Activated CD8-positive, alpha-beta memory T cell treated with anti-CD3 and anti-CD28 coated beads for 24 hours (primary cell): Measurements from ENCODE around the gene MEST.
"Not testable (repeated sequence)": the region's sequence is repeated elsewhere in the genome, so short reads cannot be mapped to it uniquely, and the experiment has no call there.

Experiments
- DNase-seq: peaks from one replicate; pipeline ENCODE4 v3.0.0-alpha.2; 2020

The MEST gene

GRCh38 chr7:130491841-130492522 lies at the start of gene MEST:
MEST (plus strand) TSS chr7:130492085; CDS start chr7:130492314, 229 bp downstream.
- no peak for DNase-seq

- no peak for DNase-seq
These were observed 49.3 kb upstream of the MEST start for GRCh38 chr7:130442601-130443000.

GRCh38 chr7:130444234-130444633 lies 47.7 kb upstream of the MEST start:
- no peak for DNase-seq

- no peak for DNase-seq
These were observed 47.0 kb upstream of the MEST start for GRCh38 chr7:130444751-130445407.

- DNase-seq = no peak
These were observed 45.6 kb upstream of the MEST start for GRCh38 chr7:130446259-130446658.

- not testable (repeated sequence) for DNase-seq
These were observed 40.5 kb upstream of the MEST start for GRCh38 chr7:130451344-130451743.

GRCh38 chr7:130452951-130453350 lies 38.9 kb upstream of the MEST start:
- no peak for DNase-seq

- no peak for DNase-seq
These were observed 36.9 kb upstream of the MEST start for GRCh38 chr7:130454959-130455358.

GRCh38 chr7:130458257-130458656 lies 33.6 kb upstream of the MEST start:
- no peak for DNase-seq

GRCh38 chr7:130461272-130461671 lies 30.6 kb upstream of the MEST start:
- no peak for DNase-seq

- no peak for DNase-seq
These were observed 28.1 kb upstream of the MEST start for GRCh38 chr7:130463553-130464434.

- no peak for DNase-seq
These were observed 23.3 kb upstream of the MEST start for GRCh38 chr7:130468612-130469011.

- DNase-seq = no peak
These were observed 19.9 kb upstream of the MEST start for GRCh38 chr7:130471974-130472373.

- no peak for DNase-seq
These were observed 18.6 kb upstream of the MEST start for GRCh38 chr7:130473289-130473688.

GRCh38 chr7:130473876-130474275 lies 18.0 kb upstream of the MEST start:
- DNase-seq = no peak

GRCh38 chr7:130475776-130476175 lies 16.1 kb upstream of the MEST start:
- no peak for DNase-seq

- DNase-seq = no peak
These were observed 15.4 kb upstream of the MEST start for GRCh38 chr7:130476297-130477150.

GRCh38 chr7:130478991-130479390 lies 12.9 kb upstream of the MEST start:
- no peak for DNase-seq

- no peak for DNase-seq
These were observed 12.0 kb upstream of the MEST start for GRCh38 chr7:130479716-130480400.

- no peak for DNase-seq
These were observed 10.0 kb upstream of the MEST start for GRCh38 chr7:130481898-130482297.

- no peak for DNase-seq
These were observed 8.9 kb upstream of the MEST start for GRCh38 chr7:130483031-130483430.

- DNase-seq = no peak
These were observed 6.2 kb upstream of the MEST start for GRCh38 chr7:130485734-130486113.
